Epithelial cell of esophagus (primary cell): ENCODE data around the gene NEK6.

ENCODE experiments used
- DNase-seq: peaks from one replicate; pipeline ENCODE4 v3.0.0; 2010; ENCODE audit warnings: low read depth
- H3K4me3 ChIP-seq: 2 replicates; pipeline ENCODE4 v1.5.1; 2011; ENCODE audit warnings: mild to moderate bottlenecking, low read length, control low read depth
- CTCF ChIP-seq: IDR thresholded peaks from 2 replicates; pipeline ENCODE4 v1.5.1; 2011; ENCODE audit warnings: low read depth, mild to moderate bottlenecking, low read length, control low read depth, inconsistent platforms; ENCODE audit not compliant: insufficient read depth; ENCODE audit errors: missing control alignments

The NEK6 gene

GRCh38 chr9:124267271-124267807, 9.6 kb downstream of the NEK6 start:
- DNase-seq: peak; percentile 87
- TF ChIP-seq CTCF: no peak
- no peak overlapping the region for H3K4me3 ChIP-seq

- H3K4me3 ChIP-seq: no peak overlapping the region
- TF ChIP-seq CTCF: no peak
- DNase-seq: no peak
These were observed 10.5 kb downstream of the NEK6 start for GRCh38 chr9:124268248-124268647.

GRCh38 chr9:124268661-124269060, 10.9 kb downstream of the NEK6 start:
- TF ChIP-seq CTCF: no peak
- no peak overlapping the region for H3K4me3 ChIP-seq
- DNase-seq: no peak

- no peak overlapping the region for H3K4me3 ChIP-seq
- no peak for TF ChIP-seq CTCF
- no peak for DNase-seq
These were observed 11.8 kb downstream of the NEK6 start for GRCh38 chr9:124269556-124269955.

GRCh38 chr9:124270504-124271335, 13.0 kb downstream of the NEK6 start:
- no peak for DNase-seq
- H3K4me3 ChIP-seq: no peak overlapping the region
- no peak for TF ChIP-seq CTCF

- no peak for TF ChIP-seq CTCF
- no peak overlapping the region for H3K4me3 ChIP-seq
- no peak for DNase-seq
These were observed 13.9 kb downstream of the NEK6 start for GRCh38 chr9:124271660-124272059.

- no peak for TF ChIP-seq CTCF
- no peak for DNase-seq
- no peak overlapping the region for H3K4me3 ChIP-seq
These were observed 14.4 kb downstream of the NEK6 start for GRCh38 chr9:124272118-124272517.
